Left ventricle myocardium inferior (tissue), 1 donor: ENCODE data around the gene GTSE1. TPM values are rescaled to one million over a fixed set of nuclear protein-coding genes. Genes with fewer than 3 reads are reported as not detected.

Experiments
- DNase-seq: peaks from one replicate; pipeline ENCODE4 v3.0.0-alpha.2; 2020
- H3K27ac ChIP-seq: fragments of 200-600 bp; replicated peaks from 2 replicates; pipeline ENCODE4 v1.8.0; 2021
- H3K27me3 ChIP-seq: fragments of 200-600 bp; 2 replicates; pipeline ENCODE4 v1.8.0; 2021; ENCODE audit warnings: low read depth
- H3K36me3 ChIP-seq: fragments of 200-600 bp; 2 replicates; pipeline ENCODE4 v1.8.0; 2021
- H3K4me1 ChIP-seq: fragments of 200-600 bp; 2 replicates; pipeline ENCODE4 v1.8.0; 2021
- H3K4me3 ChIP-seq: fragments of 200-600 bp; 2 replicates; pipeline ENCODE4 v1.8.0; 2021; ENCODE audit warnings: mild to moderate bottlenecking, moderate library complexity
- H3K9me3 ChIP-seq: fragments of 200-600 bp; replicated peaks from 2 replicates; pipeline ENCODE4 v1.8.0; 2021
- CTCF ChIP-seq: fragments of 200-600 bp; IDR thresholded peaks from 2 replicates; pipeline ENCODE4 v1.8.0; 2021; ENCODE audit warnings: antibody characterized with exemption, mild to moderate bottlenecking, borderline replicate concordance
- intact Hi-C: fragments of 100-400 bp; cut with micrococcal nuclease; formaldehyde crosslinking; loops from one replicate; pipeline ENCODE4 v1.11.0; 2022
- total RNA-seq: library from RNA; stranded (reverse); fragmentation: NEBNext Ultra II Directional; extraction: Animal tissue kit (Norgen Biotek cat#: 25700); gene quantifications from one replicate; pipeline ENCODE4 v1.2.1, GENCODE V29; 2021
- donor health status: DM: no; HTN: yes; CAD: no; lungs with severe emphysema.

Gene GTSE1
- total RNA-seq, 1 donor from 2014 or later = 0.25 TPM

- Histone ChIP-seq H3K9me3 (peaks cover 13% of the 10 kb centered on the region), H3K27me3 (no peaks in the 10 kb centered on the region), H3K27ac (no peak overlapping the region), H3K4me3 (no peak overlapping the region), H3K36me3 (no peaks in the 10 kb centered on the region), H3K4me1 (peaks cover 12% of the 10 kb centered on the region)
- intact Hi-C loops = no loop called here
- DNase-seq = no peak
- no peak for TF ChIP-seq CTCF
Measured at GRCh38 chr22:46376111-46376510, 79.4 kb downstream of the GTSE1 start.

GRCh38 chr22:46376908-46377524 is 80.3 kb downstream of the GTSE1 start:
- TF ChIP-seq CTCF = no peak

GRCh38 chr22:46377525-46378425 is 81.1 kb downstream of the GTSE1 start:
- peaks cover 13% of the 10 kb centered on the region for H3K9me3 ChIP-seq
- DNase-seq = no peak
- H3K27me3 ChIP-seq = no peaks in the 10 kb centered on the region
- peaks cover 12% of the 10 kb centered on the region for H3K4me1 ChIP-seq
- no peak for TF ChIP-seq CTCF
- peak overlapping the region; percentile 62 for H3K27ac ChIP-seq
- no peak overlapping the region for H3K4me3 ChIP-seq
- intact Hi-C loops = no loop called here
- no peaks in the 10 kb centered on the region for H3K36me3 ChIP-seq

More at GRCh38 chr22:46376908-46377524, 80.3 kb downstream of the GTSE1 start:
- Histone ChIP-seq H3K36me3 (no peaks in the 10 kb centered on the region), H3K4me1 (peaks cover 12% of the 10 kb centered on the region), H3K4me3 (no peak overlapping the region), H3K27ac (peak overlapping the region; percentile 62), H3K27me3 (no peaks in the 10 kb centered on the region), H3K9me3 (peaks cover 13% of the 10 kb centered on the region)
- DNase-seq = no peak
- intact Hi-C loops = no loop called here

GRCh38 chr22:46378426-46379065 is 81.9 kb downstream of the GTSE1 start:
- peaks cover 12% of the 10 kb centered on the region for H3K4me1 ChIP-seq
- intact Hi-C loops = no loop called here
- peaks cover 13% of the 10 kb centered on the region for H3K9me3 ChIP-seq
- no peaks in the 10 kb centered on the region for H3K36me3 ChIP-seq
- H3K27me3 ChIP-seq = no peaks in the 10 kb centered on the region
- no peak for DNase-seq
- no peak for TF ChIP-seq CTCF
- no peak overlapping the region for H3K4me3 ChIP-seq
- H3K27ac ChIP-seq = peak overlapping the region; percentile 62

GRCh38 chr22:46379066-46379930 is 82.6 kb downstream of the GTSE1 start:
- H3K27me3 ChIP-seq = no peaks in the 10 kb centered on the region
- H3K36me3 ChIP-seq = no peaks in the 10 kb centered on the region
- peaks cover 12% of the 10 kb centered on the region for H3K4me1 ChIP-seq
- no peak for DNase-seq
- intact Hi-C loops = no loop called here
- no peak overlapping the region for H3K4me3 ChIP-seq
- no peak for TF ChIP-seq CTCF
- H3K9me3 ChIP-seq = peaks cover 13% of the 10 kb centered on the region
- H3K27ac ChIP-seq = no peak overlapping the region
